Neural progenitor cell (in vitro differentiated cells): Measurements from ENCODE around the gene KLF16. TPM values are rescaled to one million over a fixed set of nuclear protein-coding genes. Genes with fewer than 3 reads are reported as not detected.

Experiments
- DNase-seq: peaks from one replicate; pipeline ENCODE4 v3.0.0-alpha.2; 2016; ENCODE audit warnings: low spot score
- H2AFZ ChIP-seq: fragments of 200-600 bp; sonication (generic); replicated peaks from 2 replicates; pipeline ENCODE4 v1.6.1; 2016; ENCODE audit warnings: antibody characterized with exemption
- H3F3A ChIP-seq: fragments of 200-600 bp; sonication (generic); 2 replicates; pipeline ENCODE4 v1.6.1; 2016; ENCODE audit warnings: antibody characterized with exemption, low read depth
- H3K27ac ChIP-seq: fragments of 200-600 bp; sonication (generic); 2 replicates; pipeline ENCODE4 v1.5.1; 2016; ENCODE audit warnings: mild to moderate bottlenecking
- H3K27me3 ChIP-seq: fragments of 200-600 bp; sonication (generic); 2 replicates; pipeline ENCODE4 v1.6.1; 2016; ENCODE audit warnings: mild to moderate bottlenecking, moderate library complexity
- H3K36me3 ChIP-seq: fragments of 200-600 bp; sonication (generic); 2 replicates; pipeline ENCODE4 v1.5.1; 2016
- H3K4me1 ChIP-seq: fragments of 200-600 bp; sonication (generic); 2 replicates; pipeline ENCODE4 v1.6.1; 2016; ENCODE audit warnings: mixed run types
- H3K4me2 ChIP-seq: fragments of 200-600 bp; sonication (generic); 2 replicates; pipeline ENCODE4 v1.6.1; 2016
- H3K4me3 ChIP-seq: fragments of 200-600 bp; sonication (generic); 2 replicates; pipeline ENCODE4 v1.5.1; 2016
- H3K79me2 ChIP-seq: fragments of 200-600 bp; sonication (generic); 2 replicates; pipeline ENCODE4 v1.6.1; 2016; ENCODE audit warnings: low read depth
- H3K9ac ChIP-seq: fragments of 200-600 bp; sonication (generic); 2 replicates; pipeline ENCODE4 v1.6.1; 2016
- H3K9me3 ChIP-seq: fragments of 200-600 bp; sonication (generic); 2 replicates; pipeline ENCODE4 v1.5.1; 2016; ENCODE audit warnings: low read depth
- H4K20me1 ChIP-seq: fragments of 200-600 bp; sonication (generic); 2 replicates; pipeline ENCODE4 v1.6.1; 2016; ENCODE audit warnings: low read depth
- H3K27ac Mint-ChIP-seq: 3 replicates; pipeline ENCODE4 v1.8.0; 2021; ENCODE audit warnings: mixed read lengths
- H3K27me3 Mint-ChIP-seq: 2 replicates; pipeline ENCODE4 v1.8.0; 2022; ENCODE audit warnings: low read depth, mild to moderate bottlenecking, inconsistent platforms, moderate library complexity, mixed read lengths; ENCODE audit not compliant: insufficient read depth
- H3K36me3 Mint-ChIP-seq: 3 replicates; pipeline ENCODE4 v1.8.0; 2021; ENCODE audit warnings: mixed read lengths
- H3K4me1 Mint-ChIP-seq: 3 replicates; pipeline ENCODE4 v1.8.0; 2021; ENCODE audit warnings: mixed read lengths
- H3K4me3 Mint-ChIP-seq: 3 replicates; pipeline ENCODE4 v1.8.0; 2021; ENCODE audit warnings: mild to moderate bottlenecking, moderate library complexity, mixed read lengths
- H3K9me3 Mint-ChIP-seq: 3 replicates; pipeline ENCODE4 v1.8.0; 2020; ENCODE audit warnings: mixed read lengths
- CTCF ChIP-seq: fragments of 200-600 bp; sonication (generic); IDR thresholded peaks from 2 replicates; pipeline ENCODE4 v1.5.1; 2017; ENCODE audit warnings: antibody characterized with exemption, mild to moderate bottlenecking
- EZH2 ChIP-seq: fragments of 200-600 bp; sonication (generic); IDR thresholded peaks from 2 replicates; pipeline ENCODE4 v1.6.1; 2017; ENCODE audit warnings: antibody characterized with exemption, mild to moderate bottlenecking, moderate library complexity
- EZH2phosphoT487 ChIP-seq: fragments of 200-600 bp; sonication (generic); IDR thresholded peaks from 2 replicates; pipeline ENCODE4 v1.6.1; 2017; ENCODE audit warnings: antibody characterized with exemption
- total RNA-seq: library from RNA; depleted of rRNA; stranded (reverse); fragments of >200 nt; gene quantifications from 2 replicates; pipeline ENCODE4 v1.2.3, GENCODE V29; 2015; ENCODE audit warnings: low replicate concordance

Gene KLF16
- total RNA-seq, 1 donor from 2014 or later = 1.0 TPM

DNA sequence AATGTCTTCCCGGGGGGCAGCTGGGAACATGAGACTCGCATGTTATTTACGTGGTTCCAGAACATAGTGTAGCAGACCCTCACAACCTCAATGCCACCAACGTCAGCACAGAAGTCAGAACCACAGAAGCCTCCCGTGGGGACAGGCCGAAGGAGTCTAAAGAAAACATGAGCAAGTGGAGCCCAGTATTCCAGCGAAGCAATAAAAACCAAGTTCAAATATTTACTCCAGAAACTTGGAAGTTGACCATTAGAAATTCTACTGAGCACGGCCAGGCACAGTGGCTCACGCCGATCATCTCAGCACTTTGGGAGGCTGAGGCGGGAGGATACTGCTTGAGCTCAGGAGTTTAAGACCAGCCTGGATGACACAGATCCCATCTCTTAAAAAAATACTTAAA lies 33.4 kb downstream of the KLF16 start:
- Histone ChIP-seq H4K20me1 (peaks cover 47% of the 10 kb centered on the region), H3K79me2 (peaks cover 37% of the 10 kb centered on the region), H3K9me3 (no peaks in the 10 kb centered on the region), H3K4me2 (no peak overlapping the region), H3K4me3 (no peak overlapping the region), H3K9ac (no peak overlapping the region), H3K4me1 (peaks cover 14% of the 10 kb centered on the region), H3F3A (peaks cover 4% of the 10 kb centered on the region), H3K27me3 (no peaks in the 10 kb centered on the region), H2AFZ (no peak overlapping the region), H3K27ac (no peak overlapping the region), H3K36me3 (no peaks in the 10 kb centered on the region)
- peaks cover 6% of the 10 kb centered on the region for H3K4me1 Mint-ChIP-seq
- TF ChIP-seq EZH2phosphoT487 (no peak), CTCF (no peak), EZH2 (no peak)
- H3K4me3 Mint-ChIP-seq = no peak overlapping the region
- no peak for DNase-seq
- H3K27ac Mint-ChIP-seq = no peak overlapping the region
- peaks cover 2% of the 10 kb centered on the region for H3K36me3 Mint-ChIP-seq
- peaks cover 7% of the 10 kb centered on the region for H3K27me3 Mint-ChIP-seq
- H3K9me3 Mint-ChIP-seq = no peaks in the 10 kb centered on the region

DNA sequence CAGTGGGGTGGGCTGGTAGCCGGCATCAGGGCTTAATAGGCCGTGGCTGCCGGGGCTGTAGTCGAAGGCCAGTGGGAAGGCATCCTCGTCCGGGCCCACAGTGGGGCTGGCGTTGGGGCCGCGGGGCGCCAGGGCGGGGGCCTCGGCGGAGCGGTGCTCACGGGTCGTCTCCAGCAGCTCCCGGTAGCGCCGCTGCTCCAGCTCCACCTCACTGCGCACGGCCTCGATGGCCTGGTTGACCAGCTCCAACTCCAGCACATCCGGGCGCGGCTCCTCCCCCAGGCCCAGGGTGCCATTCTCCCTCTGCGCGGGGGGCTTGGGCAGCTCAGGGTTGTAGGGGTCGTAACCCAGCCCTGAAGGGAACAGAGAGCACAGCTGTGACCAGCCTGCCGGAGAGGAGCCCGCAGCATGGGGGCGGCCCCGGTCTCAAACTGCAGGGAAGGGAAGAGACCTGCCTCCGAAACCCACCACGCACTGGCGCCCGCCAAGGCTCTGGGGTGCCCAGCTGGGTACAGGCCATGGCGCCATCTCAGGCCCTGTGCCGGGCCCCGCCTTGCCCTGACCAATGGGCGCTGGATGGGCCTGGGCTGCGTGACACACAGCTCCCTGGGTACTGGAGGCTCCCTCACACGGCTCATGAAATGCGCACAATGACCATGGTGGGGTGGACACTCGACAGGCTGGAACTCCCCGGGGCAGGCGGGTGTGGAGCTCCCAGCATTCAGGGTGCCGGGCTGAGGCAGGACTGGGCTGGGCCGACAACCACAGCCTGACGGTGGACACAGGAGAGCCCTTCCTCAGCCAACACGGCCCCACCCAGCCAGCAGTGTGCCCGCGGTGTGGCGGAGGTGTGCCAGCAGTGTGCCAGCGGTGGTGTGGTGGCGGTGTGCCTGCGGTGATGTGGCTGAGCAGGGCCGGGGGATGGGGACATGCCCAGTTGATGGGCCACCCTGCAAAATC lies 34.8 kb downstream of the KLF16 start:
- no peak for DNase-seq
- Histone ChIP-seq H3K9ac (no peak overlapping the region), H3K36me3 (no peaks in the 10 kb centered on the region), H4K20me1 (peaks cover 43% of the 10 kb centered on the region), H2AFZ (no peak overlapping the region), H3K4me3 (no peak overlapping the region), H3F3A (peaks cover 4% of the 10 kb centered on the region), H3K9me3 (no peaks in the 10 kb centered on the region), H3K4me1 (peaks cover 14% of the 10 kb centered on the region), H3K27ac (no peak overlapping the region), H3K4me2 (no peak overlapping the region), H3K79me2 (peaks cover 23% of the 10 kb centered on the region), H3K27me3 (no peaks in the 10 kb centered on the region)
- TF ChIP-seq CTCF (no peak), EZH2 (no peak), EZH2phosphoT487 (no peak)
- peaks cover 6% of the 10 kb centered on the region for H3K4me1 Mint-ChIP-seq
- no peaks in the 10 kb centered on the region for H3K9me3 Mint-ChIP-seq
- H3K27me3 Mint-ChIP-seq = peaks cover 3% of the 10 kb centered on the region
- no peak overlapping the region for H3K27ac Mint-ChIP-seq
- peaks cover 5% of the 10 kb centered on the region for H3K36me3 Mint-ChIP-seq
- no peak overlapping the region for H3K4me3 Mint-ChIP-seq

GRCh38 chr19:1827566-1828278 lies 35.7 kb downstream of the KLF16 start:
- DNase-seq = no peak
- TF ChIP-seq EZH2 (no peak), CTCF (no peak), EZH2phosphoT487 (no peak)
- no peak overlapping the region for H3K9ac ChIP-seq
- peaks cover 2% of the 10 kb centered on the region for H3K4me1 Mint-ChIP-seq
- peaks cover 23% of the 10 kb centered on the region for H3K79me2 ChIP-seq
- H3K4me1 ChIP-seq = peaks cover 14% of the 10 kb centered on the region
- H3F3A ChIP-seq = peaks cover 4% of the 10 kb centered on the region
- peaks cover 3% of the 10 kb centered on the region for H3K27me3 Mint-ChIP-seq
- no peaks in the 10 kb centered on the region for H3K27me3 ChIP-seq
- no peaks in the 10 kb centered on the region for H3K36me3 ChIP-seq
- H3K36me3 Mint-ChIP-seq = peaks cover 5% of the 10 kb centered on the region
- H4K20me1 ChIP-seq = peaks cover 37% of the 10 kb centered on the region
- no peaks in the 10 kb centered on the region for H3K9me3 ChIP-seq
- no peak overlapping the region for H3K4me3 ChIP-seq
- H3K27ac Mint-ChIP-seq = no peak overlapping the region
- no peak overlapping the region for H3K27ac ChIP-seq
- H3K4me3 Mint-ChIP-seq = no peak overlapping the region
- no peak overlapping the region for H2AFZ ChIP-seq
- H3K9me3 Mint-ChIP-seq = no peaks in the 10 kb centered on the region
- H3K4me2 ChIP-seq = no peak overlapping the region
